ENCODE results near the gene KSR2.

KSR2 gene

DNA sequence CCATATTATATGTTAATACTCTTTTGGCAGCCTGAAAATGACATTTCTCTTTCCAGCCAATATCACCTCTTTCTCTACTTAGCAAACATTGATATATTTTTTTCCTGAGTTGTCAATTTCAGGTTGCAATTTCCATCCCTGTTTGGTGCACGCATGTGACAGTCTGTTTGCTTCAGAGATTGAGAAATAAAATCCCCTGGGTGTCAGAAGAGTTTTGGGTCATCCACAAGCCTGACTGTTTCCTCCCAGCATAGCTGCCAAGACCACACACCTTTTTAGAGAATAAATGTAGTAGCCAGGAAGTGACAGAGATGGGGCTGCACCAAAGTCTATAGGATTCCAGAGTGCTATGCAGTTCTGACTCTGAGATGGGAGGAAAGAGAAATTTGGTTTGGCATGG is 462.5 kb downstream of the KSR2 start:
- H3K27ac ChIP-seq, result peak overlapping the region; percentile 96
- TF ChIP-seq, protein P1, sequence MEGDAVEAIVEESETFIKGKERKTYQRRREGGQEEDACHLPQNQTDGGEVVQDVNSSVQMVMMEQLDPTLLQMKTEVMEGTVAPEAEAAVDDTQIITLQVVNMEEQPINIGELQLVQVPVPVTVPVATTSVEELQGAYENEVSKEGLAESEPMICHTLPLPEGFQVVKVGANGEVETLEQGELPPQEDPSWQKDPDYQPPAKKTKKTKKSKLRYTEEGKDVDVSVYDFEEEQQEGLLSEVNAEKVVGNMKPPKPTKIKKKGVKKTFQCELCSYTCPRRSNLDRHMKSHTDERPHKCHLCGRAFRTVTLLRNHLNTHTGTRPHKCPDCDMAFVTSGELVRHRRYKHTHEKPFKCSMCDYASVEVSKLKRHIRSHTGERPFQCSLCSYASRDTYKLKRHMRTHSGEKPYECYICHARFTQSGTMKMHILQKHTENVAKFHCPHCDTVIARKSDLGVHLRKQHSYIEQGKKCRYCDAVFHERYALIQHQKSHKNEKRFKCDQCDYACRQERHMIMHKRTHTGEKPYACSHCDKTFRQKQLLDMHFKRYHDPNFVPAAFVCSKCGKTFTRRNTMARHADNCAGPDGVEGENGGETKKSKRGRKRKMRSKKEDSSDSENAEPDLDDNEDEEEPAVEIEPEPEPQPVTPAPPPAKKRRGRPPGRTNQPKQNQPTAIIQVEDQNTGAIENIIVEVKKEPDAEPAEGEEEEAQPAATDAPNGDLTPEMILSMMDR (conservative IDR thresholded peaks at IDR 0.05), result no peak

DNA sequence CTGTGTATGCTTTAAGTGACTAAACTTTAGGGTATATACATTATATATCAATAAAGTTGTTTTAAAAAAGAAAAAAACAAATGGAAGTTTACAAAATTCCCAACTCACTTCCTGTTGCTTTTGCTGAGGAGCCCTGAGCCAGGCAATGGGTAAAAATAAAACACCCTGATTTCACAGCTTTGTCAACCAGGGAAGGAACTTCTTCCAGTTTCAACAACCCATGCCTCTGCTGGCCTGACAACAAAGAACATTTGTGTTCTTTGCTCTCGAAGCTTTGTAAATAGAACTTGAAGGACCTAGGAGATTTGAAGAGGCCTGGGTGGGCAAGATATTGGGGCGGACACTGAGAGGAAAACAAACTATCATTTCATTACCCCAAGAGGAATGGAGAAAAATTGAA is 466.2 kb downstream of the KSR2 start:
- TF ChIP-seq, protein P1 (conservative IDR thresholded peaks at IDR 0.05), result no peak
- H3K27ac ChIP-seq, result peak overlapping the region; percentile 5; the same call in 1 of the 2 replicates

DNA sequence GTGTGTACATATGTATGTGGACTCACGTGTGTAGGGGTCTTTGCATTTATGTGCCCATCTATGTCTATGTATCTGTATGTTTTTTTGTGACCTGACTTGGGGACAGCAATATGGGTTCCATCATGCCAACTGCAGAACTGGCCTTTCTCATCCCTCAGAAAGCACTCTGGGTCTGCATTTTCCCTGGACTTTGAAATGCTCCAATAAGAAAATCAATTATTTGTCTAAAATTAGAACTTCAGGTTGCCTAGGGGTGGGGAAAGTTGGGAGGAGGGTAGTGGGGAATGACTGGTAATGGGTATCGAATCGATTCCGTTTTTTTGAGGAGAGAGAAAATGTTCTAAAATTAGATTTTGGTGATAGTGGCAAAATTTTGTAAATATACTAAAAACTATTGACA is 466.6 kb downstream of the KSR2 start:
- TF ChIP-seq, protein P1 (conservative IDR thresholded peaks at IDR 0.05), result no peak

DNA sequence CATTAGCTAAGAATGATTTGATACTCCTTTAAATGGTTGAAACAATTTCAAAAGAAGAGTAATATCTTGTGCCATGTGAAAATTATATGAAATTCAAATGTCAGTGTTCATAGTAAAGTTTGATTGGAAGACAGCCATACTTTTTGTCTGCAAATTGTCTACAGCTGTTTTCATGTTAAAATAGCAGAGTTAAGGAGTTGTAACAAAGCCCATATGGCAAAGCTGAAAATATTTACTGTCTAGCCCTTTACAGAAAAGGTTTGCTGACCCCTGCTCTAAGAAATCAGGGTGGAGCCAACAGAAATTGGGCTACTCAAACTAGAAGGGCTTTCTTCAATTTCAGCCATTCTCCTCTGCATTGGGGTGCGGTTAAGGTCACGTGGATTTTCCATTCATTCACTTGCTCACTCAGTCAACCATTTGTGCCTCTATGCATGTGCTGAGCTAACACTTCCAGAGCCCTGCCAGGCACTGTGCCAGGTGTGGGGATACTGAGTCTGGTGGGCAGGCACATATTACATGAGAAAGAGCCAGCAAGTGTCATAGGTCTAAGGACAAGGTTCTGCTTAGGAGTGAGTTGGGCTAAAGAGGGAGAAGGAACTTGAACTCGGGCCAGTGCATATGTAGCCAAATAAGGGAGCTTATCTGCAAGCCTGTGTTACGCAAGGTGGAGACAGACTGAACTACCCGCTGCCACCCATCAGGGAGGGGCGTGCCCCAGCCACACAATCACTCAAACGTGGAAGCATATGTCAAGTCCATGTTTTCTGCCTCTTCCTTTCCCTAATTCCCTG is 467.5 kb downstream of the KSR2 start:
- peak overlapping the region; percentile 81; the same call in 1 of the 2 replicates for H3K27ac ChIP-seq
- TF ChIP-seq, protein P1 (conservative IDR thresholded peaks at IDR 0.05), result no peak

More for the DNA sequence above, 466.6 kb downstream of the KSR2 start:
- H3K27ac ChIP-seq, result peak overlapping the region; percentile 5; the same call in 1 of the 2 replicates

DNA sequence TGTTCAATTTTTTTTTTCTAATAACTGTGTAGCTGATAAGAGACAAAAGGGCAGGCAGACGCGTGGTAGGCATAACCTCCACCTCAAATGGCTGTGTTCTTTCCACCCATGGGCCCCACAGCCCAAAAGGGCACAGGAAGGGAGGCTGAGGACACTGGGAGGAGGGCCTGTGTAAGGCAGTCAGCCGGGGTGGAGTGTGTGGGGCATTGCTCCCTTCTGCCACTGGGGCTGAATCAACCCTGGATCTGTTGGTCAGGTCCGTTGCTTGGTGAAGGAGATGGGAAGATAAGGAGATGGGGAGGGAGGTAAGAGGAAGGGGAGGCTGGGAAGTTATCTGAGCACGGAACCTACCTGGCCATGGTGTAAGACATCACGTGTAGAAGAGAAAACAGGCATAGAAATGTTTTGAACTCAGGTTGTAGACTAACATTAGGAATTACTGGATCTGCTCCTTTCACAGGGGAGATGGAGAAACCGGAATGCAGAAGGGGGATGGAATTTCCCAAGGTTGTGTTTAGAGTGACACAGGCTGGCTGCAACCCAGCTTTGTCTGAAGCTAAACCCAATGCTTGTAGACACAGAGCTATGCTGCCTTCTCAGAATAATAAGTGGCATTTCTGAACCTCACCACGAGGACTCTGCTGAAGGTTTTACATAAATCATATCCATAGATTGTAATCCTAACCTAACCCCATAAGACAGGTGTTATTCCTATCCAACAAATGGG is 468.9 kb downstream of the KSR2 start:
- TF ChIP-seq, protein P1 (conservative IDR thresholded peaks at IDR 0.05), result peak; percentile 20; the same call in 1 of the 2 replicates
- H3K27ac ChIP-seq, result peak overlapping the region; percentile 81; the same call in 1 of the 2 replicates

DNA sequence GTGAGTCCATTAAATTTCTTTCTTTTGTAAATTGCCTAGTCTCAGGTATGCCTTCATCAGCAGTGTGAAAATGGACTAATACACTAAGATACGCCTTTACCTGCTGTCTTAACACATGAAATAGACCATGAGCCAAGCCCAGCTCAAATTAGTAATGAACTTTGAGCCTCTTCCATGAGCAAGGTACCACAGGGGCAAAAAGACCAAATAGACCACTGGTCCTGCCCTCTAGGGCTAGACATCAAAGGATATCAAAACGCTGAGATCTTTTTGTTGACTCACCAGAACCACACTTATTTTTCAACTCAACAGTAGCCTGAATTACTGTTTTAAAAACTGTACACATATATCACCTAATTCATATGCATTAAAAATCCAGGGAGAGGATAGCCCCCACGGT is 469.9 kb downstream of the KSR2 start:
- H3K27ac ChIP-seq, result peak overlapping the region; percentile 81; the same call in 1 of the 2 replicates
- TF ChIP-seq, protein P1 (conservative IDR thresholded peaks at IDR 0.05), result no peak

DNA sequence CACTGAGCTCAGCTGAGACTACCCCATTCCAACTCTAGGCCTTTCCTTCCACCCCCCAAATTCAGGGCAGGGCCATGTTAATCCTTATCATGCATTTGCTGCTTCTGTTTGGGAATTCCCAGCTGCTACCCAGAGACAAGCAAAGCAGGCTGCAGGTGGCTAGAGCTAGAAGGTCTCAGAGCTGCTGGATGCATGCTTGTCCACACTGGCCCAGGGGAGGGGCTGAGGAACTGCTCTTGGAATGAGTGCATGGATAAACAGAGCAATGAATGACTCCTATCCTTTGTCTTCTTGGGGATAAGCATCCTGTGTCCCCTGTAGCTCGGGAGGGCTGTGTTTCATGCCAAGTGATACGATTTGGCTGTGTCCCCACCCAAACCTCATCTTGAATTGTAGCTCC is 470.5 kb downstream of the KSR2 start:
- TF ChIP-seq, protein P1 (conservative IDR thresholded peaks at IDR 0.05), result no peak
- peak overlapping the region; percentile 81 for H3K27ac ChIP-seq

All from VCaP (cell line).